GM21529 (cell line): ENCODE data around the gene DUSP14.
"Not testable (repeated sequence)": the region's sequence is repeated elsewhere in the genome, so short reads cannot be mapped to it uniquely, and the experiment has no call there.

Experiments used
- ATAC-seq: cut with Tn5 transposase; IDR thresholded peaks from one replicate; pipeline ENCODE4 v1.9.1; 2021; ENCODE audit not compliant: unreplicated experiment

The DUSP14 gene, protein sequence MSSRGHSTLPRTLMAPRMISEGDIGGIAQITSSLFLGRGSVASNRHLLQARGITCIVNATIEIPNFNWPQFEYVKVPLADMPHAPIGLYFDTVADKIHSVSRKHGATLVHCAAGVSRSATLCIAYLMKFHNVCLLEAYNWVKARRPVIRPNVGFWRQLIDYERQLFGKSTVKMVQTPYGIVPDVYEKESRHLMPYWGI

DNA sequence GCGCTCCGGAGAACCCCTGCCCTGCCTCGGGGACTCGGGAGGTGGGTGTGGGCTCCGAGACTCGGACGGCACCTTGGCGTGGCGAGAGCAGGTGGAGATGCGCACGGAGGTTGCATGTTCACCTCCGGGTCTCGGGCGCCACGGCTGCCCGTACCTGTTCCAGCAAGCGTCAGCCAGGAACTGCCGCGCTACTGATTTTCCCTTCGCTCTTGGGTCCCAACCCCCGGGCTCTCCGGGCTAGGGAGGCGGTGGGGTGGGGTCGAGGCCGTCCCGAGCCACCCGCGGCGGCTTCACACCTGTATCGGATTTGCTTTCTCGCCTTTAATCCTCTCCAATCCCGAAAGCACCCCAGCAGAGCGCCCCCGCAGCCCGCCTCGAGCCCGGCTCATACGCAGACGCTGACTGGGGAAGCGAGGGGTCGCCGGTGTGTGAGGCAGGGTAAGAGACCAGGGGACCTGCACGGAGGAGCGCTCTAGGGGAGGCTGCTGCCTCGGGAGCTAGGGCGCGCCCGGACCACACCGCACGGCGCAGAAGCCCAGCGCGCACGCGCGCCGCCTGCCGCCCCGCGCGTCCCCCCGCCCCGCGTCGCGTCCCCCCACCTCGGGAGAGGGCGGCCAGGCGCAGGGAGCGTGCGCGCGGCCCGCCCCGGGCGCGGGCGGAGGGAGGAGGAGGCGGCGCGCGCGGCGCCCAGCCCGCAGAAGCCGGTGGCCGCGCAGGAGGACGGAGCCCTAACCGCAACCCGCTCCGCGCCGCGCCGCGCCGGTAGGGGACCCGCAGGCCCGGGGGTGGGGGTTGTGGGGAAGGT is at the start of gene DUSP14:
TSS of gene DUSP14 (plus strand) at position 695 of the 805 bp plus-strand sequence. CDS start 22,382 bp downstream, outside the sequence.
- ATAC-seq, result peak; percentile 67

DNA sequence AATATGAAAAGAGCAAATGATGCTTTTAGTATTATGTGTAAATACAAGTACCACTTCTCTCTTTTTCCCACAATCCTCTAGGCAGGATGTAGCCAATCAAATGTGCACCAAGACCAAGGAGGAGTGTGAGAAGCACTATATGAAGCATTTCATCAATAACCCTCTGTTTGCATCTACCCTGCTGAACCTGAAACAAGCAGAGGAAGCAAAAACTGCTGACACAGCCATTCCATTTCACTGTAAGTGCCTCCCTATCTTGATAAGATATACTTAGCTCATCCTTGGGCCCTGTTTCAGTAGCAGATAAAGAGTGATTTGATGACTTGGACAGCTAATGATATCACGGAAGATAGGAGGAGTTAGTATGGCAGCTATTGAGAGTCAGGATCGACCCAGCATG is 49.3 kb upstream of the DUSP14 start:
- ATAC-seq, result no peak

DNA sequence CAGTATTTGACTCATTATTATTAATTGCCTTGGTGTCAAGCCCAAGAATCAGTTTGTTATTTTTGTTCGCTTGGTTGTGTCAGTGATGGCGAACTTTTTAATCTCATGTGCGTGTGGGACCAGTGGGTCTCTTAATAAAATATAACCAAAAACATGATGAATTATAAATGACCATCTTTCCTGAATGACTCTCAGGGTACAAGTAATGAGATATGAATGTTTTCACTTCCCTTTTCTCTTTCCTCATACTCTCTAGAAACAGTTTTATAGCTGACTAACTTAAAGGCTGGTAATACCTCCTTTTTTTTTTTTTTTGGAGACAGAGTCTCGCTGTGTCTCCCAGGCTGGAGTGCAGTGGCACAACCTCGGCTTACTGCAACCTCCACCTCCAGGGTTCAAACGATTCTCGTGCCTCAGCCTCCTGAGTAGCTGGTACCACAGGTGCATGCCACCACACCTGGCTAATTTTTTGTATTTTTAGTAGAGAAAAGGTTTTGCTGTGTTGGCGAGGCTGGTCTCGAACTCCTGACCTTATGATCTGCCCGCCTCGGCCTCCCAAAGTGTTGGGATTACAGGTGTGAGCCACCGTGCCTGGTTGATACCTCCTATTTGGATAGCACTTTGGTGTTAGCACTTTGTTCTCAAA is 48.2 kb upstream of the DUSP14 start:
- not testable (repeated sequence) for ATAC-seq

DNA sequence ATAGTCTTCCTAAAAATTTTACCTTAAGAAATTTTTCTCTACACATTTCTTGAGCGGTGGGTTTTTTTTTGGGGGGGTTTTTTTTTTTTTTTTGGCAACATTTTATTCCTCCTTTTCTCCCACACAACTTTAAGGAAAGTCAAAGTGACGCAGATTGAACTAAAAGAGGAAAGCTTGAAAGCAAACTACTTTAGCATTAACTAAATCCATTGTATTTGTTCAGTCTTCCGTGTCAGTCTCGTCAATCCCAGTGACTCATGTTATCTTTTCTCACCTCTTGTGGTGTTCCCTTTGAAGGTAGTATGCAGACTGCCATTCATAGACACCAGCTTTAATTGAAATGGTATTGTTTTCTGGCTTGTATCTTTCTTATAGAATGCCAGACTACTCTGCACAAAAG is 43.7 kb upstream of the DUSP14 start:
- ATAC-seq, result no peak

DNA sequence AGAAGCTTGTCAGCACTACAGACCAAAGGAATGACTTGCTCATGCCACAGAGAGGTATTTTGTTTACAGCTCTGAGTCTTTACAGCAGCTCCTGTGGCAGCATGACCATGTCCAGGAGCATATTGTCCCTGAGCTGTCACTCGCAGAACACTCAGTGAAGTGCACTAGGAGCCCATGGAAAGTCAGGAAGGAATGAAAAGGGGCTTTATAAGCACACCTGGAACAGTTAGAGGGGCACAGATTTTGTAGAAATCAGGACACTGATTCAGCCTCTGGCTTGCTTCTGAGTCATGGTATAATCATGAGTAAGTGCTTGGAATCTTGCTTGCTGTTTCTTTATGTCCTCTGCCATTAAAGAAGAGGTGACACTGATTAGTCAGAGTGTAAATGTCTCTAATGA is 42.0 kb upstream of the DUSP14 start:
- no peak for ATAC-seq

DNA sequence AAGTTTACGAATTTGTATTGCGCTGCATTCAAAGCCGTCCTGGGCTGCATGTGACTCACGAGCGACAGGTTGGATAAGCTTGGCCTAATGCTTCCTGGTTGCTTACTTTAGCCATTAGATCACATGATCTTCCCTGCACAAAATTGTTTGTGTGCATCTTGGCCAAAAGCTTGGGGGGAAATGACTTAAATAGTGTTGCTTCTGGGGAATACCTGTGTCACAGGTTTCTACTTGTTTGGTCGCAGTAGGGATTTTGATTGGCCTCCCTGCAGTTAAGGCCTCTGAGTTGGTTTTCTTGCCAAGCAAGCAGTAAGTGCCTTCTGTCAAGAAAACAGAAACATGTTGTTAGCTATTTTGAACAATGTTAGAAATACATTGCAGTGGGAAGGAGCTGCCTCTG is 39.6 kb upstream of the DUSP14 start:
- ATAC-seq, result no peak

DNA sequence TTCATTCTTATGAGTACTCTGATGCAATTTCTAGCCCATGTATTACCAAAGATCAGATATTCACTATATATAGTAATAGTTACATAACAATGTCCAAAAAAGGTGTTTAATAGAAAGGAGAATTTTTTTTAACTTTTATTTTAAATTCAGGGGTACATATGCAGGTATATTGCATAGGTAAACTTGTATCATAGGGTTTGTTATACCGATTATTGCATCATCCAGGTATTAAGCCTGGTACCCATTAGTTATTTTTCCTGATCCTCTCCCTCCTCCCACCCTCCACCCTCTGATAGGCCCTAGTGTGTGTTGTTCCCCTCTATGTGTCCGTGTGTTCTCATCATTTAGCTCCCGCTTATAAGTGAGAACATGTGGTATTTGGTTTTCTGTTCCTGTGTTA is 31.9 kb upstream of the DUSP14 start:
- not testable (repeated sequence) for ATAC-seq

DNA sequence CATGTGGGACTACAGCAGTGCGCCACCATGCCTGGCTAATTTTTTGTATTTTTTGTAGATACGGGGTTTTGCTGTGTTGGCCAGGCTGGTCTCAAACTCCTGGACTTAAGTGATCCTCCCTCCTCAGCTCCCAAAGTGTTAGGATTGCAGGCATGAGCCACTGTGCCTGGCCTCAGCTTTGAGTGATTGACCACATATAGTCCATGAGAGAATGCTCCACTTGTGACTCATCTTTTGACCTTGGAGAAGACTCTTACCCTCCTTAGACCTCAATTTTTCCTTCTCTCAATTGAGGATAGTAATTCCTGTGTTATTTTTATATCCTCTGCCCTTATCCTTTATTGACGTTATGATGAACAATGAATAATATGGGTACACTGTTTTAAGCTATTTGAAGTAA is 30.9 kb upstream of the DUSP14 start:
- ATAC-seq, result no peak

DNA sequence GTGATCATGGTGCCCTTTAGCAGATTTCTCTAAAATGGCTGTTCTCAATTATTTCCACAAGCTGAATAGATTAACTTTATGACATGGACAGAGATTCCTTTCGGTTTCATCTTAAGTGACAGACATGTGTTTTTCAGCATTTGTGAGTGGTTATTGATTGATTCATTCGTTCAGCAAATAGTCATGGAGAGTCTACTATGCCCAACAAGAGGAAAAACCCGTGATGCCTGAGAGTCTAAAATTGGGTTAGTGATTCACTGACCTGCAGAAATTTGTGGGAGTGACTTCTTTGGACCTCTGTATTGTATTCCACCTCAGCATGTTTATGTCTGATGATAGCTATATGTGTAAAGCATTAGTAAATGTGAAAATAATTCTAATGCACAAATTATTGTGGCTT is 28.0 kb upstream of the DUSP14 start:
- no peak for ATAC-seq

DNA sequence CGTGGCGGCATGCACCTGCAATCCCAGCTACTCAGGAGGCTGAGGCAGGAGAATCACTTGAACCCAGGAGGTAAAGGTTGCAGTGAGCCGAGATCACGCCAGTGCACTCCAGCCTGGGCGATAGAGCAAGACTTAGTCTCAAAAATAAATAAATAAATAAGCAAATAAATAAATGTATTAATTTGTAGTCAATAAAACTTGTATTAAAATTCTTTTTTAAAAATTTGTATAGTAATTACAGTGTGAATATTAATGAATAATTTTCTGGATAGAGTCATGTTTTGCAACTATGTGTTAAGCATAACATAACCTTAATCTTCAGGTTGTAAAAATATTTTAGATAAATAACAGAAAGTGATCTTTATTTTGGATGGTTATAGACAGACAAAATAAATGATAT is 27.2 kb upstream of the DUSP14 start:
- no peak for ATAC-seq

DNA sequence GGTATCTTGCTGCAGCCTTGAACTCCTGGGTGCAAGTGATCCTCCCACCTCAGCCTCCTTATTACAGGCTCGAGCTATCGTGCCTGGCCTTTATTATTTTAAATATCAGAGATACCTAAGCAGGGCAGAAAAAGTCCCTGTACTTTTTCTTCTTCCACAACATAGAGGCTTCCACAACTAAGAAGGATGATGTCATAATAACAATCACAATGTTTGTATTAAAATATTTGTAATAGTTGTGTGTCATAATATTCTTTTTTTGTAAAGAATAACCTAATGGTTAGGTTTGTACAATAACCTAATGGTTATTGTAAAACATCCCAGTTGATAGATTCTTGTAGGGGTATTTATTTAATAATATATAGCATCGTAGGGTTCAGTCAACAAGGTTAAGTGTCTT is 26.7 kb upstream of the DUSP14 start:
- ATAC-seq, result no peak

DNA sequence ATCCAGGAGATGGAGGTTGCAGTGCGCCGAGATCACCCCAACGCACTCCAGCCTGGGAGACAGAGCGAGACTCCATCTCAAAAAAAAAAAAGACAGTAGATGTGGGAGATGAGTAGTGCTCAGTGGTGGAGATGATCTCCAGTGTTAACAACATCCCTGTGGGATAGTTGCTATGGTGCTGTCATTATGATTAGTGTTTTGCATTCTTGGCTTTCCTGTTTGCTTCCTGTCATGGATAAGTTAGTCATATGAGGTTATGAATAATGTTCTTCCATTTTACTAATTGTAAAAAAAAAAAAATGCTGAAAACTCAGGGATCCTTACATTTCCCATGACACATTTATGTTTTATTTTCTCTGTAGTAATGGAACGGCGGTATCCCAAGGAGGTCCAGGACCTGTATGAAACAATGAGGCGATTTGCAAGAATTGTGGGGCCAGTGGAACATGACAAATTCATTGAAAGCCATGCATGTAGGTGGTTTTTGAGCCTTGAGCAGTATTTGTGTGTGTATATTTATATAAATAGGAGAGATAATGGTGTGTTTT is 24.5 kb upstream of the DUSP14 start:
- no peak for ATAC-seq

DNA sequence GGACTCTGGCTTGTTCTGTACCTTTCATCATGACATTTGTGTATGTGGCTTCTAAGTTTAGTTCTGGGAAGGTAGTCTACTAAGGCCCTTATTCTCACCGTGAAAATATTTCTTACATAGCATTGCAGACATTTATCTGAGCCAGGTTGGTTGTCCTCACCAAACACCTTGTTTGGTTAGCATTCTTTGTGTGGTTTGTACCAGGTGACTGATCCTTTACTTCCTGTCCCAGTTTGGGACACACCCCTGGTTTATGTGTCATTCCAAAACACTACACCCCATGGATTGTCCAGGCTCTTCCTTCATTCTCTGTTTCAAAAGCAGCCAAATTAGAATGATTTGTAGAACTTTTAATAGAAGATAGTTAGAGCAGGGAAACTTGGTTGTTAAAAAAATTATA is 23.2 kb upstream of the DUSP14 start:
- no peak for ATAC-seq

DNA sequence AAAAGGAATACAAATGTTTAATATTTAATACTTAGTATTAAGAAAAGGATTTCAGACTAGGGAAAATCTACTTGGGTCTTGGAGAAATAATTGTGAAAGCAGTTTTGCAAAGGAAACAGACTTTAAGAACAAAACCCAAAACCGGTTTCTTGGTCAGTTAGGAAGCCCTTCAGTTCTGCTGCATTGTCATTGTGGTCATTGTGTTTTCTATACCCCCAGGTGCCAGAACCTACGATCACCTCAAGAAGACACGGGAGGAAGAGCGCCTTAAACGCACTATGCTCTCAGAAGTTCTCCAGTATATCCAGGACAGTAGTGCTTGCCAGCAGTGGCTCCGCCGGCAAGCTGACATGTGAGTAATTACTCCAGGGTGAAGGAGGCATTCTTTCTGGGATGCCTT is 19.5 kb upstream of the DUSP14 start:
- ATAC-seq, result no peak

DNA sequence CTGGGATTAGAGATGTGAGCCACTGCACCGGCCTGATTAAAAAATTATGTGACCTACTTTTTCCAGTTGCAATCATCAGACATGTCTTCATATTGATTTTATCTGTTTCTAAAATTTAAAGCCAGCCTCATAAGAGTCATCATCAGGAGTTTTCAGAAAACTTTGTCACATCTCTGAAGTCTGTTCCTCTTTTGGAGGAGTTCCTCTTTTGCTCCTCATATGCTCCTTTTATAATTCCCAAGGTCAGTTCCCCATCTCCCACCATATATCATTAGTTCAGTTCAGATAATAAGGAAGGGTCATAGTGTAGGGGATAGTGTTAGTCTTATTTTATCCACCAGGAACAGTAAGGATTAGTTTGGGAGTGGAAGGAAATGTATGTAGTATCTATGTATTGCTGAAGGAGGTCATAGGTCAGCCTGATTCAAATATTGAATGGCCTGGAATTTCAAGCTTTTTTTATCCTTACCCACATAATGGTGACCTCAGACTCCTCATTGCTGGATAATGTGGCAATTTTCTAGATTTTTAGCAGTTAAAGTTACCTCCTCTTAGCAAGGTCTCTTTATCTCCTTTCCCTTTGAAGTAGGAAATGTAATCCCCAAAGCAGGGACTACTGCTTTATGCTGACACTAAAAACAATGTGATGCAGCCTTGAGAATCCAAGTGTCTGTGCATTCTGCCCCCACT is 13.8 kb upstream of the DUSP14 start:
- ATAC-seq, result no peak

DNA sequence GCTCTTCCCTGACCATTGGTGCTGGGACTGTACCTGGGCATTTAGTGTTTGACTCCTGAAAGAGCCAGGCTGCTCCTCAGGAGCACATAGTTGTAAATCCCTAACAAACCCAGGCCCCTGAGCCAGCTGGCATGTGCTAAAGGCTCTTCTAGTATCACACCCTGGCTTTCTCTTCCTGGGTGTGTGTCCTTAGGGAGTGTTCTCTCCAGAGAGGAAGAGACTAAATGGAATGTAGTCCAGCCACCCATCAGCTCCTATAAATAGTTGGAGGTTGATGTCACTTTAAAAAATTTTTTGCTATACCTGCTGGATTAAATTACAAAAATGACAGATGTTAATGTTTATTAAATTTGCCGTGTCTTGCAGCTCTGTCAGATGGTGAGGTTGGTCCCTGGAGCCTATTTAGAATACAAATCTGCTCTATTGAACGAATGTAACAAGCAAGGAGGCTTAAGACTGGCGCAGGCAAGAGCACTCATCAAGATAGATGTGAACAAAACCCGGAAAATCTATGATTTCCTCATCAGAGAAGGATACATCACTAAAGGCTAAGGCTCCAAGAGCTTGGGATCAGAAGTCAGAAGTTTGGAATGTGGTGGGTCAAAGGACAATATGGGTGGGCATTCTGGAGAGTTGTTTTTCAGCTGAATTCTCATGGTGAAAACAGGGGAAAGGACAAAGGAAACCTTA is 13.1 kb upstream of the DUSP14 start:
- no peak for ATAC-seq

DNA sequence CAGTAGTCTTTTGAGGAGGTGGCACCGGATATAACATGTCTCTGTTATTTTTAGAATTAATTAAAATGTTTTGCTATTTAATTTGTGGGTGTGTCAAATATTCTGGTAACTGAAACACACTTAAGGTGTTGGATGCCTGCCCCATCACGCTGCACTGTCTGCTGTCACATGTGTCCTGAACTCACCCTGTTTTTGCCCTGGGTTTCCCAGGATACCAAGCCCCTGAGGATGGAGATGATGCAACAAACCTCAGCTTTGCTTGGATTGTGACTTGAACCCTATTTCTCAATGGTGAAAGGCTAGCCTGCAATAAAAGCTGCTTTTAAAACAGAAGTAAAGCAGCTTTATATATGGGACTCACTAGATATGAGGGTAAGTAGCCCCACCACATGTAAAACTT is 11.5 kb upstream of the DUSP14 start:
- no peak for ATAC-seq

DNA sequence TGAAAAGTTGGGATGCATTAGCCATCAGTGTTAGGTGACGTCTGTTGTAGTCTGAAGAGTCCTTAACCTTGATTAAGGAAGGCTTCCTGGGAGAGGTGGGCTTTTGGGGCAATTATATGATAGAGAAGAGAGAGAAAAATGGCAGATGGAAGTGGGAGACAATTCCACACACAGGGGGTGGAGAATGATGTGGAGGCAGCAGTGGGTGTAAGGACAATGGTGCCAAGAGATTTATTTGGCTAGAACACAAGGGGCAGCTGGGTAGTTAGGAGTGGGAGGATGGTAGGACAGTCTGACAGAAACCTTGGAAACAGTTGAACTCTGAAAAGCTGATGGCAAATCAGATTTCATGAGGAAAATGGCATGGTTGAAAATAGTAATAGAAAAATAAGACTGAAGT is 10.7 kb upstream of the DUSP14 start:
- ATAC-seq, result no peak

DNA sequence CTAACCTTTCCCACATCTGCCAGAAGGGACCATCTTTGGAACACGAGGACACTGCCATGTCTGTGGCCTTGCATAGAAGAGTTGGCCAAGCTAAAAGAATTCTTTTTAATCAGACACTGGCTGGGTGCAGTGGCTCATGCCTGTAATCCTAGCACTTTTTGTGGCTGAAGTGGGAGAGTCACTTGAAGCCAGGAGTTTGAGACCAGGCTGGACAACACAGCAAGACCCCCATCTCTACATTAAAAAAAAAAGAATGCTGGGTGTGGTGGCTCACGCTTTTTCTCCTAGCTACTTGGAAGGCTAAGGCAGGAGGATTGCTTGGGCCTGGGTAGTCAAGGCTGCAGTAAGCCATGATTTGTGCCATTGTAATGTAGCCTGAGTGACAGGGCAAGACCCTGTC is 9.3 kb upstream of the DUSP14 start:
- no peak for ATAC-seq

DNA sequence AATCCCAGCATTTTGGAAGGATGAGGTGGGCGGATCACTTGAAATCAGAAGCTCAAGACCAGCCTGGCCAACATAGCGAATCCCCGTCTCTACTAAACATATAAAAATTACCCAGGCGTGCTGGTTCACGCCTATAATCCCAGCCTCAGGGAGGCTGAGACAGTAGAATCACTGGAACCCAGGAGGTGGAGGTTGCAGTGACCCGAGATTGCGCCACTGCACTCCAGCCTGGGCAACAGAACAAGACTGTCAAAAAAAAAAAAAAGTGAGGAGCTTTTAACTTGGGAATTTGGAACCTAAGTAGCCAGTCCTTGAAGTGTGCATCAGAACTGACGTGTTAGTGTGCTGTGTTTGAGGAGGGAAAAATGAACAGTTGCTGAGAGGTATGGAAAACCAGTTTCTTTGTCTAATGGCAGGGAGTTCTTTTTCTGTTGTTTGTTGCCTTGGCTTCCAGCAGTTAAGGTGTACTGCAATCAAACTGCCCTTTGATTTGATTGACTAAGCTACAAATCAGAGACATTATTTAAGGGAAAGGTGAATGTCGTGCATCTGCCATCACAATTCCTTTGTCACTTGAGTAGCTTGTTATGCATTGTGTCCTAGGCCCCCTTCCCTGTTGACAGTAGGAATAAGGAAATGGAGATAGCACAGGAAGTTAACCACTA is 8.6 kb upstream of the DUSP14 start:
- no peak for ATAC-seq
